ENCODE measurements around the gene ZXDC.

The ZXDC gene

GRCh38 chr3:126439346-126439967 lies 36.2 kb downstream of the ZXDC start:
- Histone ChIP-seq H3K4me2 (ENCODE audit: low read length) (no peak overlapping the region), H3K27ac (ENCODE audit: low read depth, low read length) (no peak overlapping the region), H3K4me3 (ENCODE audit: low read length) (no peak overlapping the region), H3K9me2 (replicated peaks; ENCODE audit: control insufficient read depth, low read length) (no peaks in the 10 kb centered on the region), H3F3A (ENCODE audit: control insufficient read depth, insufficient read depth) (no peaks in the 10 kb centered on the region), H3K27me3 (ENCODE audit: control insufficient read depth, low read length) (no peaks in the 10 kb centered on the region), H3K4me1 (ENCODE audit: control insufficient read depth, low read length) (no peaks in the 10 kb centered on the region), H3K79me2 (ENCODE audit: control insufficient read depth, low read length) (no peaks in the 10 kb centered on the region), H3K36me3 (ENCODE audit: control insufficient read depth, low read length) (no peaks in the 10 kb centered on the region; the same call in 1 of the 2 replicates), H4K20me1 (ENCODE audit: control insufficient read depth, insufficient read depth, low read depth, low read length) (no peaks in the 10 kb centered on the region; the same call in 1 of the 2 replicates), H3K9me3 (ENCODE audit: control insufficient read depth, insufficient read depth, low read length) (no peaks in the 10 kb centered on the region)
- no peak for TF ChIP-seq EZH2phosphoT487 (IDR thresholded peaks at IDR 0.05; ENCODE audit: borderline replicate concordance, low read length)
- TF ChIP-seq, protein P1, sequence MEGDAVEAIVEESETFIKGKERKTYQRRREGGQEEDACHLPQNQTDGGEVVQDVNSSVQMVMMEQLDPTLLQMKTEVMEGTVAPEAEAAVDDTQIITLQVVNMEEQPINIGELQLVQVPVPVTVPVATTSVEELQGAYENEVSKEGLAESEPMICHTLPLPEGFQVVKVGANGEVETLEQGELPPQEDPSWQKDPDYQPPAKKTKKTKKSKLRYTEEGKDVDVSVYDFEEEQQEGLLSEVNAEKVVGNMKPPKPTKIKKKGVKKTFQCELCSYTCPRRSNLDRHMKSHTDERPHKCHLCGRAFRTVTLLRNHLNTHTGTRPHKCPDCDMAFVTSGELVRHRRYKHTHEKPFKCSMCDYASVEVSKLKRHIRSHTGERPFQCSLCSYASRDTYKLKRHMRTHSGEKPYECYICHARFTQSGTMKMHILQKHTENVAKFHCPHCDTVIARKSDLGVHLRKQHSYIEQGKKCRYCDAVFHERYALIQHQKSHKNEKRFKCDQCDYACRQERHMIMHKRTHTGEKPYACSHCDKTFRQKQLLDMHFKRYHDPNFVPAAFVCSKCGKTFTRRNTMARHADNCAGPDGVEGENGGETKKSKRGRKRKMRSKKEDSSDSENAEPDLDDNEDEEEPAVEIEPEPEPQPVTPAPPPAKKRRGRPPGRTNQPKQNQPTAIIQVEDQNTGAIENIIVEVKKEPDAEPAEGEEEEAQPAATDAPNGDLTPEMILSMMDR (IDR thresholded peaks at IDR 0.05; ENCODE audit: low read depth, low read length, poor library complexity, severe bottlenecking), result no peak

- Histone ChIP-seq H3K9me2 (replicated peaks; ENCODE audit: control insufficient read depth, low read length) (no peaks in the 10 kb centered on the region), H3K4me3 (ENCODE audit: low read length) (no peak overlapping the region), H3K27ac (ENCODE audit: low read depth, low read length) (no peak overlapping the region), H4K20me1 (ENCODE audit: control insufficient read depth, insufficient read depth, low read depth, low read length) (no peaks in the 10 kb centered on the region; the same call in 1 of the 2 replicates), H3K27me3 (ENCODE audit: control insufficient read depth, low read length) (no peaks in the 10 kb centered on the region), H3K4me1 (ENCODE audit: control insufficient read depth, low read length) (no peaks in the 10 kb centered on the region), H3F3A (ENCODE audit: control insufficient read depth, insufficient read depth) (no peaks in the 10 kb centered on the region), H3K4me2 (ENCODE audit: low read length) (no peak overlapping the region), H3K36me3 (ENCODE audit: control insufficient read depth, low read length) (no peaks in the 10 kb centered on the region; the same call in 1 of the 2 replicates), H3K79me2 (ENCODE audit: control insufficient read depth, low read length) (no peaks in the 10 kb centered on the region), H3K9me3 (ENCODE audit: control insufficient read depth, insufficient read depth, low read length) (no peaks in the 10 kb centered on the region)
- TF ChIP-seq EZH2phosphoT487 (IDR thresholded peaks at IDR 0.05; ENCODE audit: borderline replicate concordance, low read length), result no peak
- TF ChIP-seq, protein P1 (IDR thresholded peaks at IDR 0.05; ENCODE audit: low read depth, low read length, poor library complexity, severe bottlenecking), result no peak
Measured at GRCh38 chr3:126438746-126439145, 36.9 kb downstream of the ZXDC start.

DNA sequence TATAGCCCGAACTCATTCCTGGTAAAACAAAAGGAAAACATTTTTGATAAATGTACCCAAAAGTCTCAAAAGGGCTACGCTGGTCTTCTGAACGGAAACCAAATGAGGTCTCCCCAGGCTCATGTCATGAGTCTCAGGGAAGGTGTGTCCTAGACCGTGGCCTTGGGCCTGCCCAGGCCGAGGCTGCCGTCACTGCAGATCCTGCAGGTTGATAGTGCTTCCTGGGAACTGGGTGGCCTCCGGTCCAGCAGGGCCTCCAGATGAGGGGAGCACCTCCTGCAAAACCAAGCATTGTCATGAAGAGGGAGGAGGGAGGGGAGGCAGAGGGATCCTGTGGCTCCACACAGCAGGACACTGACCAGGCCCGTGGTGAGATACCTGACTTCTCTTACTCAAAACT lies 37.5 kb downstream of the ZXDC start:
- no peak overlapping the region for H3K27ac ChIP-seq (ENCODE audit: low read depth, low read length)
- H3K9me3 ChIP-seq (ENCODE audit: control insufficient read depth, insufficient read depth, low read length), result no peaks in the 10 kb centered on the region
- no peaks in the 10 kb centered on the region; the same call in 1 of the 2 replicates for H3K36me3 ChIP-seq (ENCODE audit: control insufficient read depth, low read length)
- no peak overlapping the region for H3K4me3 ChIP-seq (ENCODE audit: low read length)
- H3K4me1 ChIP-seq (ENCODE audit: control insufficient read depth, low read length), result no peaks in the 10 kb centered on the region
- TF ChIP-seq, protein P1 (IDR thresholded peaks at IDR 0.05; ENCODE audit: low read depth, low read length, poor library complexity, severe bottlenecking), result no peak
- no peak for TF ChIP-seq EZH2phosphoT487 (IDR thresholded peaks at IDR 0.05; ENCODE audit: borderline replicate concordance, low read length)
- no peaks in the 10 kb centered on the region for H3K79me2 ChIP-seq (ENCODE audit: control insufficient read depth, low read length)
- H3K27me3 ChIP-seq (ENCODE audit: control insufficient read depth, low read length), result no peaks in the 10 kb centered on the region
- no peaks in the 10 kb centered on the region for H3F3A ChIP-seq (ENCODE audit: control insufficient read depth, insufficient read depth)
- no peak overlapping the region for H3K4me2 ChIP-seq (ENCODE audit: low read length)
- no peaks in the 10 kb centered on the region for H3K9me2 ChIP-seq (replicated peaks; ENCODE audit: control insufficient read depth, low read length)
- H4K20me1 ChIP-seq (ENCODE audit: control insufficient read depth, insufficient read depth, low read depth, low read length), result no peaks in the 10 kb centered on the region; the same call in 1 of the 2 replicates

All from DOHH2 (cell line).